MM.1S (cell line): ENCODE data around the gene KCNA5.

ENCODE experiments used
- EZH2 ChIP-seq: fragments of 300-600 bp; sonication (generic); optimal IDR thresholded peaks from 2 replicates; pipeline ENCODE3; 2017; ENCODE audit warnings: low read depth, mild to moderate bottlenecking, antibody characterized with exemption, low read length, mixed read lengths
- EZH2phosphoT487 ChIP-seq: fragments of 300-600 bp; sonication (generic); IDR thresholded peaks from 2 replicates; pipeline ENCODE4 v1.6.1; 2018; ENCODE audit warnings: antibody characterized with exemption, low read length
- TF ChIP-seq, protein P1 (sequence below): fragments of 300-600 bp; sonication (generic); IDR thresholded peaks from 2 replicates; pipeline ENCODE4 v1.5.1; 2016; ENCODE audit warnings: antibody characterized with exemption, low read length, mixed read lengths

DNA sequence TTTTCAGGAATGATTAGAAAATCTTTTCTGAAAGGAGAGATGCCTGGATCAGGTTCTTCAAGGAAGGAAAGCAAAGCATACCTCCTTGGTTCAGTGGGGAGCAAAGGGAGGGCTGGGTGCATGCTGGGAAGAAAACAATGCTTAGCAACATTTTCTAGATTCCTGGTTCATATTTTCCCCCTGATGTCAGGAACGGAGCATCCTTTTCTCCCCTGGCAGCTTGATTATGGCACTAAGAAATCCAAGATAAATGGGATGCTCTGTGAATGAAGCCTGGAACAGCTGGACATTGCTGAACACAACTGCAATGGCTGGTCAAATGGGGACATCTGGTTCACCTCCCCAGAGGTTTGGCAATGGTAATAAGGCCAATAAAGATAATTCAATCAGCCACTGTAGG, 50.9 kb downstream of the KCNA5 start:
- TF ChIP-seq, protein P1, sequence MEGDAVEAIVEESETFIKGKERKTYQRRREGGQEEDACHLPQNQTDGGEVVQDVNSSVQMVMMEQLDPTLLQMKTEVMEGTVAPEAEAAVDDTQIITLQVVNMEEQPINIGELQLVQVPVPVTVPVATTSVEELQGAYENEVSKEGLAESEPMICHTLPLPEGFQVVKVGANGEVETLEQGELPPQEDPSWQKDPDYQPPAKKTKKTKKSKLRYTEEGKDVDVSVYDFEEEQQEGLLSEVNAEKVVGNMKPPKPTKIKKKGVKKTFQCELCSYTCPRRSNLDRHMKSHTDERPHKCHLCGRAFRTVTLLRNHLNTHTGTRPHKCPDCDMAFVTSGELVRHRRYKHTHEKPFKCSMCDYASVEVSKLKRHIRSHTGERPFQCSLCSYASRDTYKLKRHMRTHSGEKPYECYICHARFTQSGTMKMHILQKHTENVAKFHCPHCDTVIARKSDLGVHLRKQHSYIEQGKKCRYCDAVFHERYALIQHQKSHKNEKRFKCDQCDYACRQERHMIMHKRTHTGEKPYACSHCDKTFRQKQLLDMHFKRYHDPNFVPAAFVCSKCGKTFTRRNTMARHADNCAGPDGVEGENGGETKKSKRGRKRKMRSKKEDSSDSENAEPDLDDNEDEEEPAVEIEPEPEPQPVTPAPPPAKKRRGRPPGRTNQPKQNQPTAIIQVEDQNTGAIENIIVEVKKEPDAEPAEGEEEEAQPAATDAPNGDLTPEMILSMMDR = no peak
- TF ChIP-seq EZH2 (no peak), EZH2phosphoT487 (no peak)
